Upper lobe of left lung (tissue), 6 donors: ENCODE measurements around the gene CTXND2. TPM values are rescaled to one million over a fixed set of nuclear protein-coding genes. Genes with fewer than 3 reads are reported as not detected.
A peak's percentile ranks its signal among the peaks of the same experiment; 100 is the strongest.
"Not testable (repeated sequence)": the region's sequence is repeated elsewhere in the genome, so short reads cannot be mapped to it uniquely, and the experiment has no call there.

Experiments
- ATAC-seq, 2 donors: fragments of 200-7000 bp; cut with Tn5 transposase; one replicate each; pipeline ENCODE4 v1.9.1; 2022; ENCODE audit warnings: mild to moderate bottlenecking in 2 of 2, moderate library complexity in 2 of 2; ENCODE audit not compliant: low FRiP score in 2 of 2
- DNase-seq, 2 donors: peaks; one replicate each; pipeline ENCODE4 v3.0.0-alpha.2; 2019 to 2020
- H3K27ac ChIP-seq, 4 donors: fragments of 200-600 bp; sonication (generic); one replicate each; pipeline ENCODE4 v1.5.1; 2016 to 2019
- H3K27me3 ChIP-seq, 4 donors: fragments of 200-600 bp; sonication (generic); one replicate each; pipeline ENCODE4 v1.5.1; 2017 to 2019
- H3K36me3 ChIP-seq, 4 donors: fragments of 200-600 bp; sonication (generic); one replicate each; pipeline ENCODE4 v1.5.1; 2016 to 2019
- H3K4me1 ChIP-seq, 4 donors: fragments of 200-600 bp; sonication (generic); one replicate each; pipeline ENCODE4 v1.5.1; 2018 to 2019
- H3K4me3 ChIP-seq, 4 donors: fragments of 200-600 bp; sonication (generic); one replicate each; pipeline ENCODE4 v1.5.1; 2017 to 2019; ENCODE audit warnings: mild to moderate bottlenecking in 2 of 4, moderate library complexity in 1 of 4
- H3K9me3 ChIP-seq, 4 donors: fragments of 200-600 bp; sonication (generic); one replicate each; pipeline ENCODE4 v1.5.1; 2018 to 2019
- EP300 ChIP-seq, 4 donors: sonication (generic); formaldehyde crosslinking; IDR thresholded peaks; one replicate each; pipeline ENCODE4 v1.5.1; 2017; ENCODE audit warnings: antibody characterized with exemption in 4 of 4, control low read depth in 2 of 4
- POLR2A ChIP-seq, 4 donors: fragments of 450-650 bp; IDR thresholded peaks; one replicate each; pipeline ENCODE4 v1.5.1; 2016 to 2017; ENCODE audit warnings: antibody characterized with exemption in 4 of 4, mild to moderate bottlenecking in 2 of 4
- POLR2AphosphoS5 ChIP-seq, 2 donors: sonication (generic); formaldehyde crosslinking; IDR thresholded peaks; one replicate each; pipeline ENCODE4 v1.5.1; 2017; ENCODE audit warnings: antibody characterized with exemption in 2 of 2
- WGBS, 2 donors: methylation state at CpG; one replicate each; pipeline ENCODE4 v1.1.5; 2017 to 2018; 5-methylcytosine and 5-hydroxymethylcytosine counted together
- total RNA-seq, 6 donors: library from RNA; depleted of rRNA in 4 of 6; stranded (reverse); fragments of >200 nt in 4 of 6; gene quantifications; one replicate each; pipeline versions ENCODE4 v1.1.0 to v1.2.1, GENCODE V29; 2016 to 2021
- TF ChIP-seq, protein P1 (sequence below), 6 experiments: fragments of 450-650 bp in 4 of 6; fragments of 200-600 bp in 2 of 6; sonication (generic) in 2 of 6; IDR thresholded peaks; one replicate each; pipeline ENCODE4 v1.5.1; 2016 to 2019; ENCODE audit warnings: antibody characterized with exemption in 6 of 6
- donor health status: DM: no; HTN: no; CAD: no; lungs with moderate emphysema.
- donor health status: DM: no; HTN: yes; CAD: no; lungs with severe emphysema.

CTXND2 gene
- total RNA-seq, 6 donors from 2014 or later: not detected

DNA sequence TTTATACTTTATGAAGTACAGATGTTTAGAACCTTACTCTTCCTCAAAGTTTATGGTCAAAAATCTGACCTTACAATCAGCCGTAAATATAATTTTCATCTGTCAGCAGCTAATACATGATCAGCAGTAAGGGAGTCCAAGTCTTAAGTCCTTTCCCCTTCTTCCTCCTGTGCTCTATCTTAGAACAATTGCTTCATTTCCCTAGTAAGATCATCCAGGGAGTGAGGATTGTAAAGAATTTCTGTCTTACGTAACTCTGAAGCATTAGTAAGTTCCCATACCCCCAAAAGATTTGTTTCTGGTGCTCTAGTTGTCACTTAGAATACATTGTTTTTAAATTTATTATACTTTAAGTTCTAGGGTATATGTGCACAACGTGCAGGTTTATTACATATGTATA, 41.4 kb downstream of the CTXND2 start:
- ATAC-seq (no peak), DNase-seq (no peak)
- Histone ChIP-seq H3K27me3 (no peaks in the 10 kb centered on the region), H3K9me3 (peaks cover 3 to 5% (median 4%) of the 10 kb centered on the region in 4 donors), H3K4me1 (peaks cover 10 to 18% (median 15%) of the 10 kb centered on the region in 4 donors), H3K36me3 (peaks cover 12 to 58% (median 35%) of the 10 kb centered on the region in 4 donors), H3K27ac (peak overlapping the region in 1 of 4 donors; percentile 16), H3K4me3 (no peak overlapping the region)
- TF ChIP-seq POLR2A (IDR thresholded peaks at IDR 0.05) (no peak), EP300 (IDR thresholded peaks at IDR 0.05) (no peak), POLR2AphosphoS5 (IDR thresholded peaks at IDR 0.05) (no peak)
- TF ChIP-seq, protein P1, sequence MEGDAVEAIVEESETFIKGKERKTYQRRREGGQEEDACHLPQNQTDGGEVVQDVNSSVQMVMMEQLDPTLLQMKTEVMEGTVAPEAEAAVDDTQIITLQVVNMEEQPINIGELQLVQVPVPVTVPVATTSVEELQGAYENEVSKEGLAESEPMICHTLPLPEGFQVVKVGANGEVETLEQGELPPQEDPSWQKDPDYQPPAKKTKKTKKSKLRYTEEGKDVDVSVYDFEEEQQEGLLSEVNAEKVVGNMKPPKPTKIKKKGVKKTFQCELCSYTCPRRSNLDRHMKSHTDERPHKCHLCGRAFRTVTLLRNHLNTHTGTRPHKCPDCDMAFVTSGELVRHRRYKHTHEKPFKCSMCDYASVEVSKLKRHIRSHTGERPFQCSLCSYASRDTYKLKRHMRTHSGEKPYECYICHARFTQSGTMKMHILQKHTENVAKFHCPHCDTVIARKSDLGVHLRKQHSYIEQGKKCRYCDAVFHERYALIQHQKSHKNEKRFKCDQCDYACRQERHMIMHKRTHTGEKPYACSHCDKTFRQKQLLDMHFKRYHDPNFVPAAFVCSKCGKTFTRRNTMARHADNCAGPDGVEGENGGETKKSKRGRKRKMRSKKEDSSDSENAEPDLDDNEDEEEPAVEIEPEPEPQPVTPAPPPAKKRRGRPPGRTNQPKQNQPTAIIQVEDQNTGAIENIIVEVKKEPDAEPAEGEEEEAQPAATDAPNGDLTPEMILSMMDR (IDR thresholded peaks at IDR 0.05): no peak
- WGBS, 2 donors: 86 to 87% methylated on average over 3 of the region's 3 CpGs

DNA sequence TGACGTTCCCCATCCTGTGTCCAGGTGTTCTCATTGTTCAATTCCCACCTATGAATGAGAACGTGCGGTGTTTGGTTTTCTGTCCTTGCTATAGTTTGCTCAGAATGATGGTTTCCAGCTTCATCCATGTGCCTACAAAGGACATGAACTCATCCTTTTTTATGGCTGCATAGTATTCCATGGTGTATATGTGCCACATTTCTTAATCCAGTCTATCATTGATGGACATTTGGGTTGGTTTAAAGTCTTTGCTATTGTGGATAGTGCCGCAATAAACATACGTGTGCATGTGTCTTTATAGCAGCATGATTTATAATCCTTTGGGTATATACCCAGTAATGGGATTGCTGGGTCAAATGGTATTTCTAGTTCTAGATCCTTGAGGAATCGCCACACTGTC, 41.8 kb downstream of the CTXND2 start:
- H3K4me3 ChIP-seq: not testable (repeated sequence)
- peaks cover 12 to 60% (median 36%) of the 10 kb centered on the region in 4 donors for H3K36me3 ChIP-seq

DNA sequence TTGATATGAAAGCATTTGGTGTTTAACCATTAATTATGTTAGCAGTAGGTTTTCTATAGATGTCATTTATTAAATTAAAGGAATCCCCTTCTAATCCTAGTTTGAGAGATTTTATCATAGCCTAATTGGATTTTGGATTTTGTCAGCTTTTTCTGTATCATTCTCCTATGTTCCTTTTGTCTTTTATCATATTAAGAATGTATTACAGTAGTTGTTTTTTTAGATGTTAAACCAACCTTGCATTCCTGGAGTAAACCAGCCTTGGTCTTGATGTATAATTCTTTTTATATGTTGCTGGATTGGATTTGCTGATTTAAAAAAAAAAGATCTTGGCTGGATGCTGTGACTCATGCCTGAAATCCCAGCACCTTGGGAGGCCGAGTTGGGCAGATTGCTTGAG, 44.8 kb downstream of the CTXND2 start:
- ATAC-seq (no peak), DNase-seq (no peak)
- TF ChIP-seq EP300 (IDR thresholded peaks at IDR 0.05) (no peak), POLR2A (IDR thresholded peaks at IDR 0.05) (no peak), POLR2AphosphoS5 (IDR thresholded peaks at IDR 0.05) (no peak)
- TF ChIP-seq, protein P1 (IDR thresholded peaks at IDR 0.05): no peak
- Histone ChIP-seq H3K36me3 (peaks cover 15 to 78% (median 46%) of the 10 kb centered on the region in 4 donors), H3K4me1 (peaks cover 9 to 12% (median 10%) of the 10 kb centered on the region in 4 donors), H3K27me3 (no peaks in the 10 kb centered on the region), H3K9me3 (peaks cover 3 to 5% (median 4%) of the 10 kb centered on the region in 4 donors), H3K27ac (no peak overlapping the region), H3K4me3 (no peak overlapping the region)
- WGBS, 2 donors: 95 to 100% methylated on average over 1 of the region's 1 CpG

More for the DNA sequence above, 41.8 kb downstream of the CTXND2 start:
- WGBS, 2 donors: 96 to 97% methylated on average over 6 of the region's 6 CpGs
- ATAC-seq, H3K27ac ChIP-seq, H3K9me3 ChIP-seq, H3K27me3 ChIP-seq, DNase-seq: not testable (repeated sequence)
- H3K4me1 ChIP-seq: peaks cover 10 to 18% (median 15%) of the 10 kb centered on the region in 4 donors

DNA sequence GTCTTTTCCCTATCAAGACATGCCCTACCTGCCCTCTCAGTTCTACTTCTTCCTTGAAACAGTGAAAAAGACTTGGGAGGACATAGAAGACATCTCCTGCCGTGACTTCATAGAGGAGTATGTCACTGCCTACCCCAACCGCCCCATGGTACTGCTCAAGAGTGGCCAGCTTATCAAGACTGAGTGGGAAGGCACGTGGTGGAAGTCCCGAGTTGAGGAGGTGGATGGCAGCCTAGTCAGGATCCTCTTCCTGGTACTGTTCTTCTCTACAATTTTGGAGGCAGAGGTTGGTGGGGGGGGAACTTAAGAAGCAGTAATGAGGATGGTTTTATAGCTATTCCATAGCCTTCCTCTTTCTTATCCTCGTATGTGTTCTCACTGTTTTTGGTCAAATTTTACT, 57.9 kb downstream of the CTXND2 start:
- WGBS, 2 donors: 87 to 91% methylated on average over 5 of the region's 5 CpGs
- no peak overlapping the region for H3K27ac ChIP-seq
- ATAC-seq: no peak
- H3K27me3 ChIP-seq: no peaks in the 10 kb centered on the region
- peaks cover 61 to 99% (median 95%) of the 10 kb centered on the region in 4 donors for H3K36me3 ChIP-seq
- H3K9me3 ChIP-seq: no peaks in the 10 kb centered on the region
- H3K4me3 ChIP-seq: no peak overlapping the region
- DNase-seq: peak in 1 of 2 donors; percentile 12
- TF ChIP-seq EP300 (IDR thresholded peaks at IDR 0.05) (no peak), POLR2A (IDR thresholded peaks at IDR 0.05) (no peak), POLR2AphosphoS5 (IDR thresholded peaks at IDR 0.05) (no peak)
- TF ChIP-seq, protein P1 (IDR thresholded peaks at IDR 0.05): no peak
- H3K4me1 ChIP-seq: no peaks in the 10 kb centered on the region

DNA sequence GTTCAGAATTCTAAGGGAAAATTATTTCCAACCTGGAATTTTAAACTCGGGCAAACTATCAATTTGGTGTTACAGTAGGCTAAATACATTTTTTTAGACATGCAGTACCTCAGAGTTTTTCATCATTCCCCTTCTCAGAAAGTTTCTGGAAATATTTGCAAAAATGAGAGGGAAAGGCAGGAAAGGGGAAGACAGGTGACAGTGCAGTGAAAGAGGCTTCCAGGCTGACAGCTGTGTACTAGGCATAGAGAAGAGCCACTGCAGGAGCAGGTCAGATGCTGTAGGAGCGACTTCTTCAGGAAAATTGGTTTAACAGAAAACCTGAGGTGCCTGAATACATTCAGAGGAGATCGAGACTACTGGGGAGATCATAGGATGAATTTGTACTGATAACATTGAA, 67.8 kb downstream of the CTXND2 start:
- no peaks in the 10 kb centered on the region for H3K27me3 ChIP-seq
- H3K9me3 ChIP-seq: no peaks in the 10 kb centered on the region
- no peak for TF ChIP-seq POLR2AphosphoS5 (IDR thresholded peaks at IDR 0.05)
- no peak for TF ChIP-seq POLR2A (IDR thresholded peaks at IDR 0.05)
- TF ChIP-seq EP300 (IDR thresholded peaks at IDR 0.05): no peak
- TF ChIP-seq, protein P1 (IDR thresholded peaks at IDR 0.05): no peak
- H3K36me3 ChIP-seq: peaks cover 28 to 95% (median 62%) of the 10 kb centered on the region in 4 donors
- WGBS, 2 donors: 93 to 96% methylated on average over 3 of the region's 3 CpGs
- H3K4me1 ChIP-seq: no peaks in the 10 kb centered on the region
- no peak overlapping the region for H3K27ac ChIP-seq
- no peak for DNase-seq
- no peak for ATAC-seq
- H3K4me3 ChIP-seq: no peak overlapping the region
